Esophagus (tissue), 2 donors: Measurements from ENCODE around the gene TSNAXIP1. TPM values are rescaled to one million over a fixed set of nuclear protein-coding genes. Genes with fewer than 3 reads are reported as not detected.

Experiments
- H3K27ac ChIP-seq, 2 donors: one replicate each; pipeline ENCODE4 v1.5.1; 2013; ENCODE audit warnings: low read depth in 2 of 2, mild to moderate bottlenecking in 2 of 2, inconsistent platforms in 1 of 2, low read length in 1 of 2, moderate library complexity in 1 of 2
- H3K27me3 ChIP-seq, 2 donors: one replicate each; pipeline ENCODE4 v1.6.1; 2013; ENCODE audit warnings: low read length in 2 of 2, control low read depth in 1 of 2, mild to moderate bottlenecking in 1 of 2; ENCODE audit not compliant: insufficient read depth in 2 of 2, control insufficient read depth in 1 of 2
- H3K36me3 ChIP-seq, 2 donors: one replicate each; pipeline ENCODE4 v1.6.1; 2013; ENCODE audit warnings: low read length in 1 of 2; ENCODE audit not compliant: control insufficient read depth in 2 of 2, insufficient read depth in 2 of 2
- H3K4me1 ChIP-seq, 2 donors: one replicate each; pipeline ENCODE4 v1.6.1; 2013; ENCODE audit warnings: low read length in 1 of 2; ENCODE audit not compliant: control insufficient read depth in 2 of 2, insufficient read depth in 2 of 2
- H3K4me3 ChIP-seq, 2 donors: one replicate each; pipeline ENCODE4 v1.5.1; 2013; ENCODE audit warnings: low read length in 2 of 2, mild to moderate bottlenecking in 2 of 2, low read depth in 1 of 2, moderate library complexity in 1 of 2
- H3K9me3 ChIP-seq, 2 donors: one replicate each; pipeline ENCODE4 v1.6.1; 2013; ENCODE audit warnings: mild to moderate bottlenecking in 2 of 2, low read depth in 1 of 2, low read length in 1 of 2, moderate library complexity in 1 of 2; ENCODE audit not compliant: control insufficient read depth in 2 of 2, insufficient read depth in 1 of 2
- WGBS, 2 donors: extraction: QIAGEN DNeasy Blood & Tissue Kit; methylation state at CpG; one replicate each; pipeline ENCODE4 v1.1.7; 2013; 5-methylcytosine and 5-hydroxymethylcytosine counted together
- polyA plus RNA-seq, 2 donors: library from polyadenylated mRNA; stranded (reverse); fragments of 200-250 nt; gene quantifications; one replicate each; pipeline ENCODE4 v1.2.3, GENCODE V29; 2013
- donor health status: healthy with polysubstance abuse.
- donor health status: Bipolar disorder and iron deficiency.

The TSNAXIP1 gene
- polyA plus RNA-seq, 2 donors = 0.72 to 1.8 TPM

DNA sequence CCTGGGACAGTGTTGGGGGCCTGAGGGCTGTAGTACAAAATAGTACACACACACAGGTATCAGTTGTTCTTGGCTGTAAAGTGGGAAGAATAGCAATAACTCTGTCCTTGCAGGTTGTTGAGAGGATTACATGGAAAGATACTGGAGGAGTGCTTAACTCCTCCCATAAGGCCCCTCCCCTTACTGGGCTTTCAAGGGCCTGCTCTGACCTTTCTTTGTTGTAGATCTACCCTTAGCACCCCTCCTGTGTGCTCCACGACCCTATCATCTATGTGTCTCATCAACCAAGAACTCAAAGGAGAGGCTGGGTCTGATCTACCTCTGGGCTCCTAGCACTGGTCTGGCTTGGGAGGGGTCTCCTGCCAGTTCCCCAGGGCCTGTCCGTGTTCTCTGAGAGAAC, 57.9 kb downstream of the TSNAXIP1 start:
- no peaks in the 10 kb centered on the region for H3K9me3 ChIP-seq
- no peaks in the 10 kb centered on the region for H3K27me3 ChIP-seq
- H3K4me3 ChIP-seq = no peak overlapping the region
- peaks cover 0 to 17% of the 10 kb centered on the region in 2 donors for H3K36me3 ChIP-seq
- peaks cover 9 to 29% of the 10 kb centered on the region in 2 donors for H3K4me1 ChIP-seq
- 85 to 87% methylated on average over 2 of the region's 2 CpGs for WGBS, 2 donors
- H3K27ac ChIP-seq = peak overlapping the region in 1 of 2 donors; percentile 15

DNA sequence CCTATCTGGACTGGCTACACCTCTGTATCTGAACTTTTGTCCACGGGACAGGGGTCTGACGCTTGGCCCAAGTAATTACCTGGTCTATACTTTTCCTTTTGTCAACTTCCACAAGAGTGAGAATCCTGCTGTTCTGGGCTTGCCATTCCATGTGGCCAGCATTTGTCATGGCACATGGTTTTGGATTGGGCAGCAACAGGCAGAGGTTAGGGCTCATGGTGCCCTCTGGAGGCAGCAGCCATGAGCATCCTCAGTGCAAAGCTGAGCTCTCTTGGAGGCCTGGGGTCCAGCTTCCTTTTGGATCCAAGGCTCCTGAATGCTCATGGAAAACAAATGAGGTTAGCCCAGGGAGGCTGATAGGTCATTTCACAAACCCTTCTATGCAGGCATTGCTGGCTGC, 58.6 kb downstream of the TSNAXIP1 start:
- Histone ChIP-seq H3K4me1 (peaks cover 9 to 29% of the 10 kb centered on the region in 2 donors), H3K27me3 (no peaks in the 10 kb centered on the region), H3K4me3 (no peak overlapping the region), H3K27ac (no peak overlapping the region), H3K9me3 (no peaks in the 10 kb centered on the region), H3K36me3 (peaks cover 0 to 22% of the 10 kb centered on the region in 2 donors)
- 91 to 96% methylated on average over 2 of the region's 2 CpGs for WGBS, 2 donors

DNA sequence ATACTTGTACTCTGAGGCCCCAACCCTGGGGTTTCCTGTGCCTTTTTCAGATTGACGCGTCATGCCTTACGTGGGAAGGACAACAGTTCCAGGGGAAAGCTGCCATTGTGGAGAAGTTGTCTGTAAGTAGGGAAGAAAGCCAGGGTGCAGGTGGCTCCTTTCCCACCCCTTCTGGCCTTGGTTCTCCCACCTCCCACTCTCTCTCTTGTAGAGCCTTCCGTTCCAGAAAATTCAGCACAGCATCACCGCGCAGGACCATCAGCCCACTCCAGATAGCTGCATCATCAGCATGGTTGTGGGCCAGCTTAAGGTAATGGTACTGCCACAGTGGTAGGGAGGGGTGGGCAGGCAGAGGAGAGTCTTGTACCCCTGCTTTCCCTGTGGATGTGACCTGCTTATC, 61.6 kb downstream of the TSNAXIP1 start:
- WGBS, 2 donors = 71 to 94% methylated on average over 6 of the region's 6 CpGs
- H3K36me3 ChIP-seq = peaks cover 0 to 25% of the 10 kb centered on the region in 2 donors

DNA sequence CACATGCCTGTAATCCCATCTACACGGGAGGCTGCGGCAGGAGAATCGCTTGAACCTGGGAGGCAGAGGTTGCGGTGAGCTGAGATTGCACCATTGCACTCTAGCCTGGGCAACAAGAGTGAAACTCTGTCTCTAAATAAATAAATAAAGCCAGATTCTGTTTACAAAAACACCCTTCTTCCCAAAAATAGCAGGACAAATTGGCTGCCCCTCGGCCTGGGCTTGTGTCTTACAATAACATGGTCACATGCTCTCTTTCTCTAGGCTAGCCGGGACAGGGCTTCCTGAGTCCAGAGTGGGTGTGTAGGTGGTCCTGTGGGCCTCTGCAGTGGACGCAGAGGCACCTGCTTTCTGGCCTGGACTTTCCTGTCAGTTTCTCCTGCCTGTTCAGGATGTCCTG, 63.0 kb downstream of the TSNAXIP1 start:
- H3K4me1 ChIP-seq = peaks cover 5 to 11% of the 10 kb centered on the region in 2 donors
- 84 to 88% methylated on average over 7 of the region's 7 CpGs for WGBS, 2 donors
- H3K36me3 ChIP-seq = peaks cover 0 to 25% of the 10 kb centered on the region in 2 donors
- H3K9me3 ChIP-seq = no peaks in the 10 kb centered on the region
- H3K27ac ChIP-seq = no peak overlapping the region
- H3K4me3 ChIP-seq = no peak overlapping the region
- H3K27me3 ChIP-seq = no peaks in the 10 kb centered on the region

More for the DNA sequence above, 61.6 kb downstream of the TSNAXIP1 start:
- H3K27me3 ChIP-seq = no peaks in the 10 kb centered on the region
- no peak overlapping the region for H3K27ac ChIP-seq
- H3K9me3 ChIP-seq = no peaks in the 10 kb centered on the region
- peaks cover 0 to 12% of the 10 kb centered on the region in 2 donors for H3K4me1 ChIP-seq
- H3K4me3 ChIP-seq = no peak overlapping the region

DNA sequence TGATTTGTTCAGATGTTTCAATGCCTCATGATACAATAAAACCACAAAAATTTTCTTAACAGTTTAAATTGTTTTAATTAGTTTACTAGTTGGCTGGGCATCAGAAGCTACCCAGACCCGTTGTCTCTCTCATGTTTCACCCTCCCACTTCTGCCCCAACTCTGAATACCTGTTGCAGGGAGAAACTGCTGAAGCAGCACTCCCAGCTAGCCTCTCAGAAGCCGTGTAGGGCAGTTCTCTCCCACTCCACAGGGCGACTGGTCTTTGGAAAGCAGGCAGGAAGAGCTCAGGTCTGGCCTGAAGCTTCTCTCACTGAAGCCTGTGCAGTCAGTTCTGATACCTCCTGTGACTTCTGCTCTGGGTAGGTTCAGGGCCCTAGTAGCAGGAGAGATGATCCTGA, 64.6 kb downstream of the TSNAXIP1 start:
- 47 to 68% methylated on average over 3 of the region's 3 CpGs for WGBS, 2 donors
- no peaks in the 10 kb centered on the region for H3K9me3 ChIP-seq
- H3K4me3 ChIP-seq = no peak overlapping the region
- peaks cover 5 to 11% of the 10 kb centered on the region in 2 donors for H3K4me1 ChIP-seq
- no peak overlapping the region for H3K27ac ChIP-seq
- peaks cover 3 to 32% of the 10 kb centered on the region in 2 donors for H3K36me3 ChIP-seq
- no peaks in the 10 kb centered on the region for H3K27me3 ChIP-seq

DNA sequence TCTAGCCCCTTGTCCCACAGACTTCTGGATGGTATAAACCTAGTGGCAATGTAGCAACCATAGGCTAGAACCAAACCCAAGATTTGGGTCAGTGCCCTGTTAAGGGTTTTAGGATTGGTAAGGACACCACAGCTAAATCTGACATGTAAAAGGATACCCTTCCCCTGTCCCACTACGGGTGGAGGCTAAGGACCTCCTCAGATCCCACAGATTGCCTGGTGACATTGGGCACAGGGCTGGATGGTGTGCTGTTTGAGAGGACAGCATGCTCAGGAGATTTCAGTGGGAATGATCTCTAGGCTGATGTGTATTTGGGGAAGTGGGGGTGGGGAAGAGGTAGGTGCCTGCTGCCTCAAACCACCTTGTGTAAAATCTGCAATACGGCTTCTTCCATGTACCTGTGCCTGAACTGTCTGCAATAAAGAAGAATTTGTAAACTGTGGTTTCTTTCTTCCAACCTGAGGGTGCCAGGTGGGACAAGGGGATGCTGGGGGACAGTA, 65.5 kb downstream of the TSNAXIP1 start:
- Histone ChIP-seq H3K27ac (peak overlapping the region; percentile 57 to 82), H3K9me3 (no peaks in the 10 kb centered on the region), H3K4me1 (peaks cover 5 to 11% of the 10 kb centered on the region in 2 donors), H3K36me3 (peaks cover 3 to 42% of the 10 kb centered on the region in 2 donors), H3K4me3 (peak overlapping the region in 1 of 2 donors; percentile 78), H3K27me3 (no peaks in the 10 kb centered on the region)
- WGBS, 2 donors = 59 to 70% methylated on average over 2 of the region's 2 CpGs

DNA sequence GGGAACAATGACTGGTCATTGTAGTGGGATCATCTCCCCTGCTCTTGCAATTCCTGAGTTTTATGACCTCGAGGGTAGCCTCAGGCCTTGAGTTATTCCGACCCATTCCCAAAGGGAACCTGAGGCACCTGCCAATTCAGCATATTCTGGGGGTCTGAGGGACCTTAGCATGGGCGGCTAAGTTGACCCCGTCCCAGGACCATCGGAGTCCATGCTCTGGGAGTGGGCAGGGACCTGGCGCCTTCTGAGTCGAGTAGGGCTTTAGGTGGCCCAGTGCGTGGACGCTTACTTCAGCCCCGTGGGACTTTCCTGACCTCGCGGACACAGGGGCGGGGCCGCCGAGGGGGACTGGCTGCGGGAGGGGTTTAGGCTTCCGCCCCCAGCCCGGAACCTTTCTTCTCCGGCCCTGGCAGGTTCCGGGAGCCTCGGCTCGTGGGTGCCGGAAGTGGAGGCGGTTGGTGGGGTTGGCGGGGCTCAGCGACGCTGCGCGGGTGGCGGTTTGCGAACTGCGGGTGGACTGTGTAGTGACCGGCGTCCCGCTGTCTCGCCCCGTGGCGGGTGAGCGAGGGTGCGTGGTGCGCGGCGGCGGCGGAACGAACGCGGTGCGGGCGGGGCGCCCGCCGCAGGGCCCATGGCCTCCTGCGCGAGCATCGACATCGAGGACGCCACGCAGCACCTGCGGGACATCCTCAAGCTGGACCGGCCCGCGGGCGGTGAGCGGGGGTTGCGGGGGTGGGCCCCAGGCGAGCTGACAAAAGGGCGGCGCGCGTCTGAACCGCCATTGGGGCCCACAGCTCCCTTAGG, 66.1 kb downstream of the TSNAXIP1 start, which contains the start of gene EDC4:
TSS of gene EDC4 (plus strand) at position 422 of the 804 bp plus-strand sequence. CDS start at position 632, 210 bp downstream.
- peaks cover 5 to 11% of the 10 kb centered on the region in 2 donors for H3K4me1 ChIP-seq
- H3K4me3 ChIP-seq = peak within 1 kb of the TSS; percentile 78 to 91
- H3K36me3 ChIP-seq = peaks cover 3 to 43% of the 10 kb centered on the region in 2 donors
- H3K27me3 ChIP-seq = no peaks in the 10 kb centered on the region
- peak within 1 kb of the TSS; percentile 57 to 84 for H3K27ac ChIP-seq
- 2 to 3% methylated on average over 67 to 72 of the region's 72 CpGs for WGBS, 2 donors
- H3K9me3 ChIP-seq = no peaks in the 10 kb centered on the region

DNA sequence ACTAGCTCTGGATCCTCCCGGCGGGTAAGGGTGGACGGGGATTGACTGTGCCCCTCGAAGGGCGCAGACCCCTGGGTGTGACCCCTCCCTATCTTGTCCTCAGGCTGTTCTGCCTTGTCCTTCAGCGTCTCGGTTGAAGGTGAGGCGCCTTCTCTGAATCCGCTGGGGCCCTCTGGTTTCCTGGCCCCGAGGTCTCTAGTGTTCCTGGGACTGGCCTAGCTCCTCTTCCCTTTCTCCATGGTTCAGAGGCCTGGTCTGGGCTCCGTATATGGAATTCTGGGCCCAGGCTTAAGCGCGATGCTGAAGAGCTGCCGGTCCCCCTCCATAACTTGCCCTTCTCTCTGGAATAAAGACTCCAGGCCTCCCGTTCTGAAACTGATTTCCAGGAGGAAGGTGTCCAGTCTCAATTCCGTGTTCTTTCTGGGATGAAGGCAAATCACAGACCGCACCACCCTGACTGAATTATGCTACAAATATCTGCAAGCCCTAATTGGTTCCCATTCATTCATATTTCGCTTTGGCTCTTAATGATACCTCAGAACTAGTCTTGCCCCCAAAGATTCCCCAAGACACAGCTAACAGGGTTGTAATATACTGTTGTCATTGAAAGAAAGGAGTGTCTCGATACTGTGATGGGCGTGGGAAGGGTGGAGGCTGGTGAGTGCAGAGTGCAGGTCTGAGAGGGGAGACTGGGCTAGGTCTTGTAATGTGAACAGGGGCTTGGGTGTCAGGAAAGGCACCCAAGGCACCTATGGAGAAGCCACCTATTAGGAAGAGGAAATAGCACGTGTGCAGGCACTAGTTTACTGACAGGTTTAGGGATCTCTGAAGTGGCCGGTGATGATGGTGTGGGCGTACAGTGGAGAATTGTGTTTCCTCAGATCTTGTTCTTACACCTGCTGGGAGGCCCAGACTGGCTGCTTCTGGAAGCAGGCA, 67.0 kb downstream of the TSNAXIP1 start:
- 8 to 9% methylated on average over 23 of the region's 23 CpGs for WGBS, 2 donors
- Histone ChIP-seq H3K27ac (peak overlapping the region; percentile 57 to 84), H3K27me3 (no peaks in the 10 kb centered on the region), H3K9me3 (no peaks in the 10 kb centered on the region), H3K4me3 (peak overlapping the region; percentile 78 to 91), H3K4me1 (peaks cover 5 to 11% of the 10 kb centered on the region in 2 donors), H3K36me3 (peaks cover 3 to 45% of the 10 kb centered on the region in 2 donors)

DNA sequence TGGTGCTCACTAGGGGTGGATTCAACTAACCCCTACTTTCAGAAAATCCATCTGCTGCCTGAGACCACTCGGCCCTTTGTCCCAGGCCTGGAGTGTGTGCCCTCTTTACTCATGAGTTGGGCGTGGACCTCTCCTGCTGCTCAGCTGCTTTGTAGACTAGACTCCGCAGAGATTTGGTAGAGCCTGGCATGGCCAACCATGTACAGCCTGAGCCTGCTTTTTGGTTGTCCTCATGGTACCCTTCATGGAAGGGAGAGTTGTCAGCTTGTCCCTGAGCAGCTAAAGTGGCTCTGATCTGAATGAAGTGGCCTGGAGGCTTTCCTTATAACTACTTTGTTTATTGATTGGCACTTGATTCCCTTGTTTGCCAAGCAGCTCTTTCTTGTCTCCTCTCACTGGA, 67.7 kb downstream of the TSNAXIP1 start:
- Histone ChIP-seq H3K4me1 (peaks cover 5 to 11% of the 10 kb centered on the region in 2 donors), H3K9me3 (no peaks in the 10 kb centered on the region), H3K27ac (peak overlapping the region in 1 of 2 donors; percentile 59), H3K4me3 (peak overlapping the region; percentile 78 to 91), H3K36me3 (peaks cover 9 to 46% of the 10 kb centered on the region in 2 donors), H3K27me3 (no peaks in the 10 kb centered on the region)
- WGBS, 2 donors = 58 to 59% methylated on average over 3 of the region's 3 CpGs
